Measurements from ENCODE around the gene CC2D1A.
"Not testable (repeated sequence)": the region's sequence is repeated elsewhere in the genome, so short reads cannot be mapped to it uniquely, and the experiment has no call there.

CC2D1A gene

GRCh38 chr19:13963603-13964105, 57.7 kb downstream of the CC2D1A start:
- no peak for DNase-seq

DNA sequence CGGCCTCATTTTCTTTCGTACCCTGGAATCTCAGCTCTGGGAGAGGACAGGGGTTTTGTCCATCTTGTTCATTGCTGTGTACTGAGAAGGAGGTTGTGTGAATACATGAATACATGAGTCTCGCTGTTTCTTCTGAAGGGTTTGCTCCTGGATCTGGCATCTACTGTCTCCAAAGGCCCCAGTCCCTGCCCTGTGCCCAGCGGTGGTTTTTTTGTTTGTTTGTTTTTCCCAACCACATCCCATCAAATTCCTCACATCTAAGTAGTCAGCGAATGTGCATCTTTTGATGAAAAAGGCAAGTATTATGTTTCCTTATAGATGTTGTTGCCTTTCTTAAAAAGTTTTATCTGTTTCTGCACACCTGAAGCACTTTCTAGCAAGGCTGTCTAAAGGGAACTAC, 58.8 kb downstream of the CC2D1A start:
- no peak for DNase-seq

- no peak for DNase-seq
These were observed 59.4 kb downstream of the CC2D1A start for GRCh38 chr19:13965377-13965896.

DNA sequence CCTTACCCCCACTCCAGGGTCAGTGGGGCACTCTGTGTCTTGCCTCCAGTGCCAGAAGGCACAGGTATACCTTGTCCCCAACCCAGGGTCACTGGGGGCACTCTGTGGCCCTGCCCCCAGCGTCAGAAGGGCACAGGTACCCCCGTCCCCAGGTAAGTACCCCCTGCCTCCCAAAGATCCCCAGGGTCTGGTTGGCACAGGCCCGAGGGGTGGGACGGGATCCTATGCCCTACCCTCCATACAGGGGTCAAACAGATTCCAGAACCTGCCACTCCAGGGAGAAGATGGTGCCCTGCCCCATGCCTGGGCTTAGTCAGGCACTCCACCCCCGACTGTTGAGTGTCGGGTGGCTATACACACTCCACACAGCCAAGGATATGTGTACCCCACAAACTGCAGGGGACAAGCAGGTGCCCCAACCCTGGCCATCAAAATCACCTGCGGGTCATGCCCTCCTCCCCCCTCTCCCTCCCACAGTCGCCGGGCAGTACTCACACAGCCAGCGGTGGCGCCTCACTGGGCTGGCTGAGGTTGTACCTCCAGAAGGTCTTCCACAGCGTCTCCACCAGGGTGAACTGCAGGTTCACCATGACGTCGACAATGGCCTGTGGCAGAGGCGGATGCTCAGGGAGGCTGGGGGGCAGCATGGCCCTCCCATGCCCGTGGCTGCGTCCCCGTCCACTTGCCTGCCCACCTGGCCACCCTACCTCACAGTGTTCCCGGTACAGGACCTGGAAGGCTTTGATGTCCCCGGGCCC, 60.1 kb downstream of the CC2D1A start:
- no peak for DNase-seq

GRCh38 chr19:13966684-13967128, 60.7 kb downstream of the CC2D1A start:
- DNase-seq, result no peak

- not testable (repeated sequence) for DNase-seq
These were observed 61.2 kb downstream of the CC2D1A start for GRCh38 chr19:13967206-13967605.

GRCh38 chr19:13968383-13968935, 62.5 kb downstream of the CC2D1A start:
- no peak for DNase-seq

DNA sequence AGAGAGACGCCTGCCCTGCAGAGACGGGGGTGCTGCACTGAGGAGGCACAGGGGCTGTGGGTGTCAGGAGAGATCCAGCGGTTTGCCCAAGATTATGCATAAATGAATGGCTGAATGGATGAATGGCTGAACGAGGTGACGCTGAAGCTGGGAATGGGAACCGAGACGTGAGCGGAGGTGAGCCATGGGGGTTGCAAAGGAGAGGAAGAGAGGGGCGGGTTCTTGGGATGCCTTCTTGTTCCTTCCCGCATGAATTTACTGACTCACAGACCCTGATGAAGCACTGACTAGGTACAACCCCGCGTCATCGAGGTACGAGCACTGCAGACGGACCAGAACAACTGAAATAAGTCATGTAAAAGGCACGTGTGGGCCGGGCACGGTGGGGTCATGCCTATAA, 63.0 kb downstream of the CC2D1A start:
- no peak for DNase-seq

GRCh38 chr19:13969897-13970296, 63.9 kb downstream of the CC2D1A start:
- DNase-seq, result no peak

DNA sequence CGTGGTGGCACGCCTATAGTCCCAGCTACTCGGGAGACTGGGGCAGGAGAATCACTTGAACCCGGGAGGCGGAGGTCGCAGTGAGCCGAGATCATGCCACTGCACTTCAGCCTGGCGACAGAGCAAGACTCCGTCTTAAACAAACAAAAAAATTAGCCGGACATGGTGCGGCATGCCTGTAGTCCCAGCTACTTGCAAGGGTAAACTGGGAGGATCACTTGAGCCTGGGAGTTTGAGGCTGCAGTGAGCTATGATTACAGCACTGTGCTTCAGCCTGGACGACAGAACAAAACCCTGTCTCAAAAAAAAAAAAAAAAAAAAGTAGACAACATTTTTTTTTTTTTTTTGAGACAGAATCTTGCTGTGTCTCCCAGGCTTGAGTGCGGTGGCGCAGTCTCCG, 65.9 kb downstream of the CC2D1A start:
- not testable (repeated sequence) for DNase-seq

GRCh38 chr19:13972368-13973155, 66.6 kb downstream of the CC2D1A start:
- DNase-seq, result no peak

- not testable (repeated sequence) for DNase-seq
These were observed 67.5 kb downstream of the CC2D1A start for GRCh38 chr19:13973479-13973878.

DNA sequence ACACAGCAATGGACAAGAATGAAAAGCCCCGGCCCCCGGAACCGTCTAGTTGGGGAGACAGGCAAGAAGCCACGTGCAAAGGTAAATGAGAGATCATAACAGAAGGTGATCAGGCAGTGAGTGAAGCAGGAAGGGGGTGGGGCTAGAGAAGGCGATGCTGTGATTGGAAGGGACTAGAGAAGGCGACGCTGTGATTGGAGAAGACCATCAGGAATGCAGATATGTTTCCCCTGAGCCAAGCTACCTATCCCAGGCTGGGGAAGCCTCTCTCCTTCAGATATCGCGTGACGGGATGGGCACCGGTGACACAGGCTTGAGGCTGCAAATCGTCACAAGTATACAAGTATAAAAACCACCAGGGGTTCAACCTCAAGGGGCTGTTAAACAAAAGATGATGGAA, 68.1 kb downstream of the CC2D1A start:
- no peak for DNase-seq

- no peak for DNase-seq
These were observed 69.9 kb downstream of the CC2D1A start for GRCh38 chr19:13975870-13976269.

- no peak for DNase-seq
These were observed 70.4 kb downstream of the CC2D1A start for GRCh38 chr19:13976446-13976845.

GRCh38 chr19:13977803-13978202, 71.8 kb downstream of the CC2D1A start:
- no peak for DNase-seq

- no peak for DNase-seq
These were observed 72.6 kb downstream of the CC2D1A start for GRCh38 chr19:13978351-13979243.

DNA sequence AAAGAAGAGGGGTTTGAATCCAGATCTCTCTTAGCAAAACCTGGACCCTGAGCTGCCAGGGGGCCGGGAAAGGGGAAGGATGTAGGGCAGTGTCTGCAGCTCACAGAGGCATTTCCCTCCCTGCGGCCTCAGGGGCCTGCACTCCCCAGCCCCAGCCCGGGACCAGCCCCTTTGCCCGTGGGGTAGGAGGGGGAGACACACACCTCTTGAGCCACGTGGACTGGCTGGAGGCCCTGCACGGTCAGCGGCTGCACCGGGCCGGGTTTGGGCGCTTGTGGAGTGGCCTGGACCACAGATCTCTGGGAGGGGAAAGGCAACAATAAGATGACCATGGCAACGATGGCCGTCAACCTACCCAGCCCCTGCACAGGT, 73.2 kb downstream of the CC2D1A start:
- DNase-seq, result no peak

DNA sequence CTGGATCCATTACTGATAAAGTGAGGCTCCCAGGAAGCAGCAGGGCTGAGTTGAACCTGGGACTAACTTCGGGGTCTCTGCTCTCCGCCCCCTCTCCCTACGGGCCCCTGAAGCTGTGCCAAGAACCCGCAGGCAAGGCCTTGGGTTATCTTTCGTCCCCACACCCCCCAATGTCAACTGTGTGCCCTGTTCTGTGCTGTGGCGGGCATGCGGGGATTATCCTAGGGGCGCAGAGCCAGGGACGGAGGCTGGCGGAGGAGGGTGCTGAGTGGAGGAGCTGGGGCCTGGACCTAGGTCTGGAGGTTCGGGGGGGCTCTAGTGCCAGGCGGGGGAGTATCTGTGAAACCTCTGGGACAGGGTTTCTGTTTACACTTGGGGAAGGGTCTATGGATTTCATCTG, 73.7 kb downstream of the CC2D1A start:
- no peak for DNase-seq

DNA sequence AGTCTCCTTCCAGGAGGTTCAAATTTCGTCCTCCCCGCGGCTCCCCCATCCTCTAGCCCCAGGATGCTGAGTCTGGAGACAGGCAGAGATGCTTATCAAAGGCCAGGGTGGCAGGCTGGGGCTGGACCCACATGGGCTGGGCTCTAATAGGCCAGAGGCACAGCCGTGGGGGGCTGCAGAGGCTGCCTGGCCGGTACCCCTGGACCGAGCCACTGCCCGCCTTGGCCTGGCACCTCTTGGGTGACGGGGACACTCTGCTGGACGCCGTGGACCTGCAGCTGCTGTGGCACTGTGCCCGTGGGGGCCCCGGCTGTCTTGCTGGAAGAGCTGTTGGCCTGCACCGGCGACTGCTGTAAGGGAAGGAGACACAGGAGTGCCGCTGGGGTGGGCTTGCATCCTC, 74.3 kb downstream of the CC2D1A start:
- DNase-seq, result no peak

Measured in NK-92 treated with Interleukin-12 subunit alpha and Interleukin-12 subunit beta, amount 100 ng/mL, for 24 hours (cell line).